Islet of Langerhans (tissue), 1 donor: ENCODE data around the gene TNP1.

Experiments
- FAIRE-seq: peaks from one replicate; lab custom pipeline; 2011; peaks lifted over from hg19 to GRCh38; lab: Jason Lieb, UNC

TNP1 gene

DNA sequence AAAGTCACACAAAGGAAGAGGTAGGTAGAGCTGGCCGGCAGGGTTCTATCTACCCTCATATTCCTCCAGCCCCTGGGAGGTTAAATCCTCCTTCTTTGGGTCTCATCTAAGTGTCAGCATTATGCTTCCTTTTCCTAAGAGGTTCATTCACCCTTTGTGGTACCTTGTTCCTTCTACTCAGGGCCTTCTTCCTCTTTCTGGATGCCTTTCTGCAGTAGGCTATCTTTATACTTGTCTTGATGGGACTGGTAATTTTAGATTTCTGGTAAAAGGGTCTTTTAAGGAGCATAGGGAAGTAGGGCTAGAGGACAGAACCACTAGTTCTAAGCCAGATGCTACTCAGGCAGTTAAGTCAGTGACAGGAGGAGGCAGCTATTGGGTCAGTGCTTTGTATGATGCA, 13.7 kb upstream of the TNP1 start:
- FAIRE-seq, result no peak

DNA sequence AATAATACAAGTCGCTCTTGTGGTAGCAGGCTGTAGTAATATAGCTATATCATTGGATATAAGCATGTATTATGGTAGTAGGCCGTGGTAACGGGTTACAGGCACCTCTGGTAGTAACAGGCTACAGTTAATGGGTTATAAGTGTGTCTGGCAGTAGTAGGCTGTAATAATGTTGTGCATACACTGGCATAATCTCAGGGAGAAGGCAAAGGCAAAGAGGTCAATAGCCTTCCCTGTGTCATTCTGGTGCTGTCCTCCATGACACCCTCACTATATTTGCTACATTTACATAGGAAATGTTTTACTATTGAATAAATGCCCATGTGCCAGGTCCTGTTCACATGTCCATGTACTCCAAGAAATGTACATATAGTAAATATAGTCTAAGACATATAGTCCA, 12.8 kb upstream of the TNP1 start:
- FAIRE-seq, result no peak

DNA sequence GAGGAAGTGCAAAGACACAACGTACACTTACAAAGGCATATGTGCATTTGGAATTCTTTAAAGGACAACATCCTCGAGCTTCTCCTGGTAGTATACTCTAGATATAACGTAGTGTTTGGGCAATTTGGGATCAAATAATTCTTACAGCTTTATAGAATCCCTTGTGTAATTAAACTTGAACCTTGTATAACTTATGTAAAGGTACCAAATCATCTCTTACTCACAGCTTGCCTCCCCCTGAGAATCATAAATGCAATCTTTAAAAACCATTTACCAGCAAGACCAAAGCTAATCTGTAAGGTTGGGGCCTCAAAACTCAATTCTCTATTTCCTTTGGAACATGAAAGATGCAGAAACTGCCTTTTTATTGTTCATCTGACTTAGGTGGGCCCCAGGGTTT, 12.2 kb upstream of the TNP1 start:
- FAIRE-seq, result no peak

DNA sequence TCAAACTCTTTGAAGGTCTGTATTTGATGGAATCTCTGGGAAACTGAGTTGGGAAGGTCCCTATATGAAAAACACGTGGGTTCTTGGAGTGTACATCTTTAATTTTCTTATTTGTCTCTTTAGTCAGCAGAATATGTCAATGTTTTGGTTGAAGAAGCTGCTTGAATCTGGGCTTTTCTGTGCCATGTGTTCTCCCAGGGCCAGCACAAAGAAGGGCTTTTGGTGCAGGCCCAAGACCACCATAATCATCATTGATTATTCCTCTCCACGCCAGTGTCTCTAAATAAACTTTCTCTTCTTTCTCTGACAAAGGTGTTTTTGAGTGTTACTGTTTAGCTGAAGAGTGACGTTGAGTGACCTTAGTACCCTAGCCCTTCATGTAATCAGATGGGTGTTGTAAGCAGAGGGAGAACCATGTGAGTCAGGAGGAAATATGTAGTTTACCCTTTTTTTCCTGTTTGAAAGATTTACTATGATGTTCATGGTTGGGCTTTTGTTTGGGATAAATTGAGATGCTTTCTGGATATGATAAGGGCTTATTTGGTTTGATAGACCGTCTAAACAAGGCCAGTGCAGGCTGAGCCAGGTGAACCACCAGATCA, 11.6 kb upstream of the TNP1 start:
- FAIRE-seq, result no peak

DNA sequence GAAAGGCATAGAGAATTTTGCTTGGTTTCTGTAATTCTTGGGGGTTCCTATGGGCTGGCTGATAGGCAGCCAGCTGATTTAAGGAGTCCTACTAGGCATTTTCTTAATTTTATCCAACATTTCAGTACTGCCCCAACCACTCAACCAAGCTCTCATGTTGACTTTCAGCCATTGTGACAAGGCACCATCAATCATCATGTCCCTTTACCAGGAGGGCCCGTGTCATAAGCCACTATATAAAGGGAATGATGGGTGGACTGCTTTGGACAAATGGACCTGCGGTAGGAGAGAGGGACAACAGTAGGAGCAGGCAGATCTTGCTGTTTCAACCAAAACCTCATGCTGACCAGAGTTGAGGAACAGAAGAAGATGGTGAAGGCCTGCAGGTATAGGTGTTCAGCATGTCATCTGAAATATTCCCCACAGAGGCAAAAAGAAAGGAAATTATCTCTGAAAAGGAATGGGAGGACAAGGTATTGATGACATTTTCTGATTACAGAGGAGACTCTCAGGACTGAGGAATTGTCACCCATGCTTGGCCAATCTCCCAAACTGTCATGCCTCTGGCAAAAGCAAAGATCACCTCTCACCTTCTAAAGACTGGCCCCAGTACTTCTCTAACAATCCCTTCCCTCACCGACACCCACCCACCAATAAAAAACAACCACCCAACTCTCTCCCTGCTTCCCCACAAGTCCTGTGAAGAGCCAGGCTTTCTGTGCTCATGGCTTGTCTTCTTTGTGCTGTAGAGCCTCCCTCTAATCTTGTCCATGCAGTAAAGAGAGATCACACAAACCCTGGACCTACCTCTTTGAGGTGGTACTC, 10.9 kb upstream of the TNP1 start:
- FAIRE-seq, result no peak

DNA sequence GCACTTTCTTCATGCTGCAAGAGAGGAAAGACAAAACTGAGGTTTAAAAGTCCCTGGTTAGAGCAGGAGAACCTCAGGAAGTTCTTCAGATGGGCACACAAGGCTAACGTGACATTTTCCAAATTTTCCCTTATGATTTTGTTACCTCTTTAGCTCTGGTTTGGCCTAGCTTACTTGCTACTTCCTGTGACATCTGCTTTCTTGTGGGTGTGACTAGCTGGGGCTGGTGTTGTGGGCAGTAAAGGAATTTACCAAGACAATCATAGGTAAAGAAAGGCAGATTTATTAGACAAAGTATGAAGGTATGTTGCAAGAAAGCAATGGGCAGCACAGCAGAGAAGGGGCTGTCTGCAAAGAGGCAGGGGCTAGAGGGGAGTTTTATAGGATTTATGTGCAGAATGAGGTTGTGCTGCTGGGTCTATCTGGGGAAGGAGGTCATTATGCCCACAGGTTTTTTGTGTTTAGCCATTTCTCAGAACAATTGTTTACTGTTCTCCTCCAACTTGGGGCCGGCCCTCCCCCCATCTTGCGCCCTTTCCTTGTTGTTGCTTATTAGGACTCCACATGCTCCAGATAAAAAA, 6.7 kb upstream of the TNP1 start:
- FAIRE-seq, result no peak

DNA sequence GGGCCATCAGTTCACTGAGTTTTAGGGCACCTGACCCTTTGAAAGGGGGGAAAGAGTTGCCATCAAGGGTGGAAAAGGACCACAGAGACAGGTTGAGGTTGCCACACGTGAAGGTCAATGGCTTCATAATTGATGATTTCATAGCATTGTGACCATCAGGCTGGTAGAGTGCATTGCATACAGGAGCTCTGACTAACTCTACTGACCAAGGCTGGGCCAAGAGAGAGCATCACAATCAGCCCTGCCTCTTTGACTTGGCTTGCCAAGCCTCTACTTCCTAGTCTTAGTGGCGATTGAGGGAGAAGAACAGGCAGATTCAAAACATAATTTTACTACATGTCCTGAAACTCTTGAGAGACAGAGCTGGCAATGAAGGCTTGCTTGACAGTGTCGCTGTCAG, 5.8 kb upstream of the TNP1 start:
- no peak for FAIRE-seq

DNA sequence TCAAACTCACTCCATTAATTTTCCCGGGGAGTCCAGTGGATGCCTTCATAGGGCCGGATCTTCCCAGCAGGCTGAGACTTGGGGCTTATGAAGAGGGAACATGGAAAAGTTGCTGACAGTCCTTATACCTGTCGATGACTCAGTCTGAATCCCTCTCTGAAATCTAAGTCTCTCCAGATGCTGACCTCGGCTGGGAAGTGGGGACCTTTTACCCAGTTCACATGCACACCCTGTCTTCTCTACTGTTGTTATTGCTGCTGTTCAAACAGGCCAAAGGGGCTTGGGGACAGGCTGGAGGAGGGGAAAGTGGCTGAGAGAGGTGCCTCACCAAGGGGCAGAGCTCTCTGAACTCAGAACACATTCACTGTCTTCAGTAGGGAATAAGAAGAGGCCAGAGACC, 4.1 kb upstream of the TNP1 start:
- no peak for FAIRE-seq

DNA sequence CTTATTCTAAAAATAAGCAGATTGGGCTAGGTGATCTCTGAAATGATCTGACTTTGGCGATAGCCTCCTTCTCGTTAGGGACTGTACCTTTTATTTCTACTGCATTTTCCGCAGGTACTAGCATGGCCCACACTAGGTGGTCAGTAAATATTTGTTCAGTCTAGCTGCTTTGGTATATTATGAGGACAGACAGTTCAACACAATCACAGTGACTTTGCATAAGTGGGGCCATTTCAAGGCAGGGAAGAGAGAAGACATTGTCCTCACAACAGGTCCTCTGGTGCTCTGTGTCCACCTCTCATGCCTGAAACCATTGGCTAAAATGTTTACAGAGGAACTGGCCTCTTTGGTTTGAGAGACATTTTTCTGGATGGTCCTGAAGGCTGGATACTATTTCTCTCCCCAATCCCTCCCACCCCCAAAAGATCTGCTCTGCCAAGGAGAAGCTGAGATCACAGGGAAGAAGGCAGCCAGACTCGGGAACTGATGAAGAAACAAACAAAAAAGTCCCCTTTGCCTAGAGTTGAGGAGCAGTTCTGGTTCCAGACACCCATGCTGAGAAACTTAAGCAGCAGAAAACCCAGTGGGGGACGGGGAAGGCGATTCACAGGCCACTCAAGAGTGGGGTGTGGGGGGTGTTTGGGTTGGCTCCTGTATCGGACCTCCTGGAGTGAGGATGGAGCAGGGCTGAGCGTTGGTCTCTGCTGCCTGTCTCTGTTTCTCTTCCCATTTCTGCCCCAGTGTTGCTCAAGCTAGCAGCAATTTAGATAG, 2.9 kb upstream of the TNP1 start:
- FAIRE-seq, result no peak

DNA sequence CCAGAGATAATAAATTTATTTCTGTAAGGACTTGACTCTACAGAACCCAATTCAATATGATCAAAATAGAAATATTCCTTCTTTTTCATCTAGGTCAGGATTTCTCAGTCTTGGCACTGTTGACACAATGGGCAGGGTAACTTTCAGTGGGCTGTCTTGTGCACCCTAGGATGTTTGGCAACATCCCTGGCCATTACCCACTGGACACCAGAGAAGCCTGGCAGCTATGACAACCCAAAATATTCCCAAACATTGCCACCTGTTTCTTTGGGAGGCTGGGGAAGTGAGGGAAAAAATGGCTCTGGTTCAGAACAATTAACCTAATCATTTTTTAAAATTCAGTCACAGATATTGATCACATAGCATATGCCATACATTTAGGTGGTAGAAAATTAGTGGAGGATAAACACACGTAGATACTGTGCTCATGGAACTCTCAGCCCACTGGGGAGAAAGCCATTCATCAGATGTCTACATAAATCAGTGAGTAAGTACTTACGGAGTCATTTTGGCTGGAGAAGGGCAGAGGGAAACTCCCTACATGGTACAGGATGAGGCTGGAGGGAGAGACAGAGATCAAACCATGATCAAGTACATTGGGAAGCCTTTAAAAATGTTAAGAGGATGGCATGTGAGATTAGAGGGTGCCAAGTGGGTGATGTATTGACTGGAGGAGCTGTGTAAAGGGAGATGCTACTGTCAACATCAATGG, 718 bp upstream of the TNP1 start:
- no peak for FAIRE-seq

DNA sequence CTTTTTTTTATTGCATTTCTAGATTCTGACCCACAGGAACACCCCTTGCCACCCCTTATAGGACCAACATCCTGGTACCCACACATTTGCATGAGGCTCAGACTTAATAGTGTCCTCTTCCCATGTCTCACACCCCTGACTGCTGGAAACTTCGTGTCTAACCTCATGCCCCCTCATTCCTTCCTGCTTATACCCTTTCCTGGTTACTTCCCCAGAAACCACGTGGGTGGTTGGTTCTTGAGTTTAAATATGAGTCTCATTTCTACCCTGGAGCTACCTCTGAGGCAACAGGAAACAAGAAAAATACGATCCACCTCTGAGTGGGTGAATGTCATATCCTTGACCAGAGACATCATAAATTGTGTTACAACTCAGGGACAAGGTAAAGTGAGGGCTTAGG, 1.6 kb downstream of the TNP1 start:
- FAIRE-seq, result no peak

DNA sequence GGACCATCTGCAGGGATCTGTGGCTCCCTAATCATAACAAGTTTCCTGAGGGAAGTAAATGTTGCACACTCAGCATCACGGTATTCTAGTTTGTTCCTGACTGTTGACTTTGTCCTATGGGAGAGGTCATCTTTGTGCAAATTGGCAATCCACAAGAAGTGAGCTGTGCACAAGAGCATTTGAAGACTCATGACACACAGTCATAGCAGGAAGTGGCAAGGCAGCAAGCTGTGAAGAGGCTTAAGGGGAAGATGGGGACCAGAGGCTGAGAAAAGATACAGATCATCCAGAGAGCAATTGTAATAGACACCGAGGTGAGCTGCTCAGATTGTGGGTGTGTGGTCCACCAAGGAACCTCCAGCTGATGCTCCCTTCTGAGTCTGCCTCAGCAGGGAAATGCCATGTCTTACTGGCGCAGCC, 2.7 kb downstream of the TNP1 start:
- no peak for FAIRE-seq

DNA sequence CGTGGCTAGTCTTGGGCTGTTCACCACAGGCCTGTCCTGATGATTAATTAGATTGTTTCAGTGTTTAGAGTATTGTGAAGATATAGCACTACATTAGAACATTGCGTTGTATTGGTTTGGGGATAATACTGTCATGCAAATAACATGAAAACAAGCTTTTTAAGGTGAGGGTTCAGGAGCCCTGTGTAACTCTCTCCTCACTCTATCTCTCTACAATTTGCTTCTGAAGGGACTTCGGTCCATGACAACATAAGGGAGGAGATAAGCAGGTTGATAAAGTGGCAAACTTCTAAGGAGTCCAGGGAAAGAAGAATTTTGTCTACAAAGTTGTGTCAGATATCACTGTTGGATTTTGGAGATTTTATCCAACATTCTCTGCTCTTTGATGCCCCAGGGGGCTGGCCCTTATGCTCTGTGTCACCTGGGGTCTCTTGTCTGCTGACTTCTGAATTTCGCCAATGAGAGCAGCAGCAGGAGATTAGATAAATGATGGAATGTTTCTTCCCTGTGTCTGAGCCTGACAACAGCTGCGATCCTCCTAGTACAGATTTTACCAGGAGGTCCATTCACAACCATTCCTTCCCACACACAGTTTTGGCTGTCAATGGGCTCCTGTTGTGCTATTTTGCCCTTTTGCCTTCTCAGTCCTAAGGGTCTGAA, 3.3 kb downstream of the TNP1 start:
- no peak for FAIRE-seq

DNA sequence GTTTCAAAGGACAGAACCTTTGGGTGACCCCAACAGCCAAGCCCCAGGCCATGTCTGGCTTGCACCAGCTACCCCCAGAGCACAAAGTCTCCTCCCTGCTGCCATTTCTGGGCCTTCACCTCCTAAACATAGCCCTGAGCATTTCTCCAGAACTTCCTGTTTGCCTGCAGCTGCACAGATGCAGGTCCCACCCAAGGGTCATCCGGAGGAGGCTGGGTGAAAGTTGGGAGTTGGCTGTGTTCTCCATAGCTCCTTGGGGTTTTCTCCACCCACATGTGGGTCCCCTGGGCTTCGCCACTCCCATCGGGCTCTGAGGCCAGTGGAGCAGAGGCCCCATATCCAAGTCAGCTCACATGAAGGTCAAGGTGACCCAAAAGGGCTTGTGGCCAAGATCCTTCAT, 4.3 kb downstream of the TNP1 start:
- no peak for FAIRE-seq

DNA sequence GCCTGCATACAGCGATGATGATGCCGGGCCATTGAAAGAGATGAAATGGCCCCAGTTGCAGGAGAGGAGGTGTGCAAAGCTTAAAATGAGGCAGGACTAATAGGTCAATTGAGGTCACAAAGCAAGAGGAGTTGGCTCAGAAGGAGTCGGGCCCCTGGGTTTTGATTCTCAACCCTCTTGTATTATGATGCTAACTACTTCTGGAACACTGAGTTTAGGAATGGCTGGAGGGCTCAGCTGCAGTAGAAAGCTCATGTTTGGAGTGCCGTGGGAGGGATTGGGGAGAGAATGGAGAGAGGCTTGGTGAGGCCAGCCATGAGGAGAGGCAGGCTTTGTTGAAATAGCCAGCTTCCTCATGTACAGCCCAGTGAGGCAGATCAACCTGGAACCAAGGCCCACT, 4.8 kb downstream of the TNP1 start:
- no peak for FAIRE-seq

DNA sequence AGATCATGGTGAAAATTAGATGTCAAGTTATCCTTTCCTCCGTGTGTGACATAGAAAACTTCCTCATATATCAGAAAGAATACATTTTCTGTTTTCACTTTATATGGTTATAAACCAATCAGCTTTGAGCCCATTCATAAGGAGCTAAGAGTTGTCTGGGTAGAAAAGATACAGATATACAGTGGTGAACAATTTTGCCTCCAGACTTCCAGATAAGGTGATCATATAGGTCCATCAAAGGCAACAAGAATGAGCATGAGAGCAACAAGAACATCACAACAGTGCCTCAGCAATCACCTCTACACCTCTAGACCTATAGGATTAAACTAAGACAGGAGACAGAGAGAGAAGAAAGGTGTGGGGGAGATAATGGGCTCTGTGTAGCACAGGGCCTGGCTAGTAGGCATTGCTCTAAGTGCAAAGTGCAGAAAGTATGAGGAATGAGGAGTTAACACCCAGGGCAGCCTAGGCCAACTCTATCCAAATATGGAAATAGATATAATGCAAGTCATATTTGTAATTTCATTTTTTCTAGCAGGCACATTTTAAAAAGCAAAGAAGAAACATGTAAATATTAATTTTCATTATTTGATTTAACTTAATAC, 8.3 kb downstream of the TNP1 start:
- FAIRE-seq, result no peak

DNA sequence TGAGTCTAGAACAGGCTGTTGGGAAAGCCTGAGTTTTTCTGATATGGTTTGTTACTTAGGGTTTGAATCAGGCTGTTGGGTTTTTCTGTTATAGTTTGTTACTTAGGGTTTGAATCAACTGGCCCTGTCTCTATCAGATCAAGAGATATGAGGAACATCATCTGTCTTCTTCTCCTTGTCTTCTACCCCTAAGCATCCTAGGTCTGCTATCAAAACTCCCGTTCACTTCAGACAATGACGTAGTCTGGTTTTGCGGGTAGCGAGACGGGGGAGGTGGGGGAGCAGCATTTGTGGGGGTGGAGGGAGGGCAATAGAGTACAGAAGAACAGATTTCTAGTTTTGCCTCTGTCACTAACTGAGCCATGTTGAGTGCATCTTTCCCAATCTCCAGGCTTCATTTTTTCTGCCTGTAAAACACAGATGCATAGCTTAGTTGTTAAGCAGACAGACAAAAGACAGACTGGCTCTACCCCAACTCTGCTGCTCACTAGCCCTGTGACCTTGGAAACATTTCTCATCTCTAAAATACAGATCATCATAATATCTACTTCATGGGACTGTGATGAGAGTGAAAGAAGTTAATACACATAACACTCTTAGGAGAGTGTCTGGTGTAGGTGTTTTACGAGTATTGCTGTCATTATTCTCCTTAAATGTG, 9.1 kb downstream of the TNP1 start:
- FAIRE-seq, result no peak

DNA sequence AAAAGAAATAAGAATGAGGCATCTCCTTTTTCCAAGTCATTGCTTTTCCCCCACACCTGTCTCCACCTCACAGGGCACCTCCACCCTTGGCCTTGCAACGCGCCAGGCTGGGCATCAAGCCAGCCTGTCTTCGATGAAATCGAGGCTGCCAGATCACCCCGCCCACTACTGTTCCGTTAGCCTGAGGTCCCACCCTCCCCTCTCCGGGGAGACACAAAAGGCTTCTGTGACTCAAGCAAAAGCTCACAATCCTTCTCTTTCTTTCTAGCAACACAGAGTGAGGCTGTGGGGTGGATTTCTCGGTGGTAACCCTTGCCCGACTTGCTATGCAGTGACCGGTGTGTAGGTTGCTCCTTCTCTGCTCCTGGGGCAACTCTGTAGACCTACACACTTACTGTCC, 9.9 kb downstream of the TNP1 start:
- no peak for FAIRE-seq

DNA sequence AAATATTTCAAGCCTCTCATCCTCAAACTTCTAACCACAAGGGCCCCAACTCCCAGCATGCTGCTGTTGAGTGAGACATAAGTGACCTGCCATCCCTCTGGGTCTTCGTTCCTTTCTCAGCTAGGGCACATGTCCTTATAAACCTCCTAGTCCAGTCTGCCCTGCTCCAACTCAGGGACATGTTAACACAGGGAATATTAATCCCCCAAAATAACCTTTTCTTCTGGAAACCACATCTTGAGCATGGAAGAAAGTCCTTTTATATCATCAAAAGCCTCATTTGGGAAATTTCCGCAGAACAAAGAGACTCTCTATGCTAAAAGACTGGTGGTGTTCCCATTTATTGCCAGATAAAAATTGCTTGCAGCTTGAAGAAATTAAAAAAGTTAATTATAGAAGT, 14.4 kb downstream of the TNP1 start:
- FAIRE-seq, result no peak

DNA sequence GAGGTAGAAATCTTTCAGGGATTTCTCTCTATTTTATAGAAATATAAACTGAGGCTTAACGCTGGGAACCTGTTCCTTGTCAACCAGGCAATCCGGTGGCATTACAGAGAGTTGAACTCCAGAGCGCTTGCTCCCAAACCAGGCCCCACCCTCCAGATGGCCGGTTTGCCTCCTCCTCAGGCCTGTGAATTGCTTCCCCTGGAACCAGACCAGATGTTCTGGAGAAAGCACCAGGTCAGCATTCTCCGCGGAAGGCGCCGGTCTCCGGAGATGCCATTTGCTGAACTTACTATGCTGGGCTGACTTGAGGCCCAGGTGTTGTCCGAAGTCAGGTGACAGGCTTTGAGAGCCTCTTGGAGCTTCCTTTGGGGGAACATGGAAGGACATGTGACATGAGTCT, 17.2 kb downstream of the TNP1 start:
- no peak for FAIRE-seq

DNA sequence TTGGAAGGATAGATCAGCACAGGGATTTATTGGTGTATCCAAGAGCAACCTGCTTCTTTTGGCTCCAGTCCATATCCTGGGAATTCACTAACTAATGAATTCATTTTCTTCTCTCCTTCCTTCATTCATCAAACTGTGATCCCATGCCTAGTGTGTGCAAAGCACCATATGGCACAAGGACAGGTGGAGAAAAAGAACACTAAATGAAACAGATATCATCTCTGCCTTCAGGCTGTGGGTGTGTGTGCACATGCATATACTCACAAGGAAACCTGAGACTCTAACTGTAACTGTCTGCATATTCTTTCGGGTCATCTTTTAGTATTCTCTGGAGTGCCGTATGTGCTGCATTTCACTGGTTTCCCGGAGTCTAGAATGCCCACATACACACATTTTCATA, 20.2 kb downstream of the TNP1 start:
- FAIRE-seq, result no peak
